ENCODE measurements around the gene HSPB9.

GRCh38 chr17:42130310-42130936, 7.8 kb downstream of the HSPB9 start:
- TF ChIP-seq CTCF (IDR thresholded peaks at IDR 0.05 in 8 of 11, conservative IDR thresholded peaks at IDR 0.05 in 3 of 11) (no peak), POLR2AphosphoS5 (IDR thresholded peaks at IDR 0.05) (peak in 1 of 3 donors; percentile 50)
